Measurements from ENCODE around the gene CXCL3. TPM values are rescaled to one million over a fixed set of nuclear protein-coding genes. Genes with fewer than 3 reads are reported as not detected.

Gene CXCL3
- total RNA-seq, 4 donors from 2014 or later, result 0.62 to 2.5 TPM; not detected in 2

DNA sequence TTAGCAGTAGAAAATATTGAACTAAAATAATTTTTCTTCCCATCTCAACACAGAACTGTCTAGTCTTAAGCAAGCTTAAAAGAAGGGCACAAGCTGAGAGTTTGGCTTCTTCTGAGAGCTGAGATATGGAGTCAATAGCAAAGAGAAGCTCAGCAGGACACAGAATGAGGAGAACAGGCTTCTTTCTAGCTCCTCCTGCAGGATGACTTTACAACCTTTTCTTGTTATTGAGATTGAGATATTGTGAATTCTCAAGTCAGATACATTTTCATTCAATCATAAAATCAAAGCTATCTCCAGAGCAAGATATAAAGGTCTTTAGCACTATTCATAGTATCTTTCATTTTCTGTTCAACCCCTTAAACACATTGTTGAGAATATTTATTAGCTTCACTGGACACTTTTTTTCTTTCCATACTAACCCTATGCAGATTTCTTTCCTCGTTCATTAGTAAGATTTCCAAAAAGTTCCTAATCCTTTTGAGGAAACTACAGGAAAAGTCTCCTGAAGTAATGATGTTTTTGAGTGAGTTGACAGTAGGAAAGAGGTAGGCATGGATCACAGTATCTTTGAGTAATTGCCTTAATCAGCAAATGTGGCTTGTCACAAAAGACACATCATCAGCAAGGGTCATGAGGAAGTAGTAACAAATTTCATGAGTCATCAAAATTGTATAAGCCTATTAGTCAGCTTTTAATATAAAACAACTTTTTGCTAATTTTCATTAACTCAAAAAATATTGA lies 17.8 kb upstream of the CXCL3 start:
- H3K27ac ChIP-seq, result no peak overlapping the region
- H3K27me3 ChIP-seq, result no peaks in the 10 kb centered on the region
- no peak for DNase-seq
- no peaks in the 10 kb centered on the region for H3K36me3 ChIP-seq
- H3K4me3 ChIP-seq, result no peak overlapping the region
- intact Hi-C loops (cut with DNase I; ENCODE audit: low total_unique reads), result no loop called here
- H3K9me3 ChIP-seq, result no peaks in the 10 kb centered on the region
- no peaks in the 10 kb centered on the region for H3K4me1 ChIP-seq
- TF ChIP-seq CTCF (IDR thresholded peaks at IDR 0.05) (no peak), POLR2A (IDR thresholded peaks at IDR 0.05) (no peak)

GRCh38 chr4:74055498-74055897 lies 17.0 kb upstream of the CXCL3 start:
- no peaks in the 10 kb centered on the region for H3K36me3 ChIP-seq
- intact Hi-C loops (cut with DNase I; ENCODE audit: low total_unique reads), result no loop called here
- H3K27ac ChIP-seq, result no peak overlapping the region
- H3K9me3 ChIP-seq, result no peaks in the 10 kb centered on the region
- TF ChIP-seq CTCF (IDR thresholded peaks at IDR 0.05) (no peak), POLR2A (IDR thresholded peaks at IDR 0.05) (no peak)
- H3K4me1 ChIP-seq, result no peaks in the 10 kb centered on the region
- no peak overlapping the region for H3K4me3 ChIP-seq
- no peaks in the 10 kb centered on the region for H3K27me3 ChIP-seq
- no peak for DNase-seq

DNA sequence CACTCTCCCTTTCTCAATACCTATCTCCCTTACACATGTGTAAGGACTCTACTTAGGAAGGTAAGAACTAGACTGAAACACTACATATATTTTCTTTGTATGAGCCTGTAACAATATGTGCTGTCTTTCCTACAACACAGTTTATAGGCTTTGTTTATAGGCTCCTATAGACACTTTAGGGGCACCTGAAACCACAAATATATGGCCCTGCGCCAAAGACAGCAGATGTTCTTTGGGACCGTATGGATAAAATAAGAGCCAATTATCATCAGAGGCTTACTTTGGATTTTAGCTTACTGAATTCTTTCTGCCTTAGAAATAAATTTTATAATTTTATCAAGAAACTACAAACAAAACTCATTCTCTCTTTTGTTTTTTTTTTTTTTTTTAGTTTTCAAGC lies 16.6 kb upstream of the CXCL3 start:
- H3K4me3 ChIP-seq, result no peak overlapping the region
- no peaks in the 10 kb centered on the region for H3K9me3 ChIP-seq
- no peak for DNase-seq
- intact Hi-C loops (cut with DNase I; ENCODE audit: low total_unique reads), result no loop called here
- H3K27ac ChIP-seq, result no peak overlapping the region
- no peaks in the 10 kb centered on the region for H3K4me1 ChIP-seq
- no peaks in the 10 kb centered on the region for H3K27me3 ChIP-seq
- TF ChIP-seq POLR2A (IDR thresholded peaks at IDR 0.05) (no peak), CTCF (IDR thresholded peaks at IDR 0.05) (no peak)
- no peaks in the 10 kb centered on the region for H3K36me3 ChIP-seq

GRCh38 chr4:74054483-74055047 lies 16.1 kb upstream of the CXCL3 start:
- no peaks in the 10 kb centered on the region for H3K9me3 ChIP-seq
- no peak overlapping the region for H3K4me3 ChIP-seq
- no peak for DNase-seq
- no peaks in the 10 kb centered on the region for H3K36me3 ChIP-seq
- TF ChIP-seq CTCF (IDR thresholded peaks at IDR 0.05), result no peak
- no peaks in the 10 kb centered on the region for H3K27me3 ChIP-seq
- intact Hi-C loops (cut with DNase I; ENCODE audit: low total_unique reads), result no loop called here
- H3K27ac ChIP-seq, result no peak overlapping the region
- no peaks in the 10 kb centered on the region for H3K4me1 ChIP-seq

DNA sequence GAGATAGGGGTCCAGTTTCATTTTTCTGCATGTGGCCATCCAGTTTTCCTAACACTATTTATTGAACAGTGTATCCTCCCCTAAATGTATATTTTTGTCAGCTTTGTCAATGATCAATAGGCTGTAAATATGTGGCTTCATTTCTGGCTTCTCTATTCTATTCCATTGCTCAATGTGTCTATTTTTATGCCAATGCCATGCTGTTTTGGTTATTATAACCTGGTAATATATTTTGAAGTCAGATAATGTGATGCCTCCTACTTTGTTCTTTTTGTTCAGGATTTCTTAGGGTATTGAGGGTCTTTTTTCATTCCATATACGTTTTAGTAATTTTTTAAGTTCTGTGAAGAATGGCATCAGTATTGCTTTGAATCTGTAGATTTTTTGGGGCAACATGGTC lies 8.7 kb upstream of the CXCL3 start:
- Histone ChIP-seq H3K9me3 (no peaks in the 10 kb centered on the region), H3K4me3 (no peak overlapping the region), H3K27ac (no peak overlapping the region), H3K27me3 (no peaks in the 10 kb centered on the region), H3K36me3 (no peaks in the 10 kb centered on the region), H3K4me1 (no peaks in the 10 kb centered on the region)
- intact Hi-C loops (cut with DNase I; ENCODE audit: low total_unique reads), result no loop called here
- TF ChIP-seq CTCF (IDR thresholded peaks at IDR 0.05) (no peak), POLR2A (IDR thresholded peaks at IDR 0.05) (no peak)
- DNase-seq, result no peak
